Uterus (tissue), 2 donors: Measurements from ENCODE around the gene PRRC2C.

Source experiments
- POLR2A ChIP-seq, 2 donors: fragments of 450-650 bp; IDR thresholded peaks; one replicate each; pipeline ENCODE4 v1.6.1; 2016; ENCODE audit warnings: antibody characterized with exemption in 2 of 2, mild to moderate bottlenecking in 1 of 2, moderate library complexity in 1 of 2
- TF ChIP-seq, protein P1 (sequence below), 4 experiments: fragments of 200-600 bp in 2 of 4; fragments of 450-650 bp in 2 of 4; sonication (generic) in 2 of 4; IDR thresholded peaks; one replicate each; pipeline ENCODE4 v1.5.1; 2016 to 2019; ENCODE audit warnings: antibody characterized with exemption in 4 of 4, mild to moderate bottlenecking in 2 of 4, moderate library complexity in 1 of 4

DNA sequence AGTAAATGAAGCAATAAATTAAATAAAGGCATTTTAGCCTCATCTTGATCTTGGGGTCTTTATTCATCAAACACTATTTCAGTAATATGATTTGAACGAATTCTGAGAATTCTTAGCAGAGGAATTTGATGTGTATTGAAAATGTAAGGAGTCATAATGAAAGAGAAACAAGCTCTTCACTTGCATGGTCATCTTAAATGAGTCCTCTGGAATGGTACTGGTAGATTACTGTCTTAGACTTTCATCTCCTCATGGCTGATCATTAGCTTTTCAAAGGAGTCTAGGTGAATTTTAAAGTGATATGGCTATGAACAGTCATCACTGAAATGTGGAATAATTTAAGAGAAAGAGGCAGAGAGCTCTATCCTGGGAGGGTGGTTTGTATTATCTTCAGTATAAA lies 30.0 kb downstream of the PRRC2C start:
- TF ChIP-seq, protein P1, sequence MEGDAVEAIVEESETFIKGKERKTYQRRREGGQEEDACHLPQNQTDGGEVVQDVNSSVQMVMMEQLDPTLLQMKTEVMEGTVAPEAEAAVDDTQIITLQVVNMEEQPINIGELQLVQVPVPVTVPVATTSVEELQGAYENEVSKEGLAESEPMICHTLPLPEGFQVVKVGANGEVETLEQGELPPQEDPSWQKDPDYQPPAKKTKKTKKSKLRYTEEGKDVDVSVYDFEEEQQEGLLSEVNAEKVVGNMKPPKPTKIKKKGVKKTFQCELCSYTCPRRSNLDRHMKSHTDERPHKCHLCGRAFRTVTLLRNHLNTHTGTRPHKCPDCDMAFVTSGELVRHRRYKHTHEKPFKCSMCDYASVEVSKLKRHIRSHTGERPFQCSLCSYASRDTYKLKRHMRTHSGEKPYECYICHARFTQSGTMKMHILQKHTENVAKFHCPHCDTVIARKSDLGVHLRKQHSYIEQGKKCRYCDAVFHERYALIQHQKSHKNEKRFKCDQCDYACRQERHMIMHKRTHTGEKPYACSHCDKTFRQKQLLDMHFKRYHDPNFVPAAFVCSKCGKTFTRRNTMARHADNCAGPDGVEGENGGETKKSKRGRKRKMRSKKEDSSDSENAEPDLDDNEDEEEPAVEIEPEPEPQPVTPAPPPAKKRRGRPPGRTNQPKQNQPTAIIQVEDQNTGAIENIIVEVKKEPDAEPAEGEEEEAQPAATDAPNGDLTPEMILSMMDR (IDR thresholded peaks at IDR 0.05), result no peak
- no peak for TF ChIP-seq POLR2A (IDR thresholded peaks at IDR 0.05)
